Vagina (tissue), 2 donors: Measurements from ENCODE around the gene ST7.

ENCODE experiments used
- CTCF ChIP-seq, 3 experiments: fragments of 450-650 bp in 2 of 3; fragments of 200-600 bp in 1 of 3; sonication (generic) in 1 of 3; IDR thresholded peaks; one replicate each; pipeline ENCODE4 v1.5.1; 2017 to 2019; ENCODE audit warnings: antibody characterized with exemption in 3 of 3, mild to moderate bottlenecking in 2 of 3, moderate library complexity in 2 of 3
- POLR2A ChIP-seq, 2 donors: fragments of 450-650 bp; IDR thresholded peaks; one replicate each; pipeline ENCODE4 v1.6.1; 2017; ENCODE audit warnings: antibody characterized with exemption in 2 of 2, mild to moderate bottlenecking in 2 of 2, moderate library complexity in 2 of 2
- POLR2AphosphoS5 ChIP-seq, 2 donors: sonication (generic); formaldehyde crosslinking; IDR thresholded peaks; one replicate each; pipeline ENCODE4 v1.9.0; 2017; ENCODE audit warnings: antibody characterized with exemption in 2 of 2, mild to moderate bottlenecking in 2 of 2, low read depth in 1 of 2; ENCODE audit not compliant: insufficient read depth in 1 of 2

GRCh38 chr7:117071551-117071950 lies 118.2 kb downstream of the ST7 start:
- TF ChIP-seq CTCF (IDR thresholded peaks at IDR 0.05) = no peak
- no peak for TF ChIP-seq POLR2AphosphoS5 (IDR thresholded peaks at IDR 0.05; ENCODE audit: insufficient read depth in 1 of 2, low read depth in 1 of 2)
- TF ChIP-seq POLR2A (IDR thresholded peaks at IDR 0.05) = no peak
